BE2C (cell line): ENCODE data around the gene TNFRSF13B.
A peak's percentile ranks its signal among the peaks of the same experiment; 100 is the strongest.
"Not testable (repeated sequence)": the region's sequence is repeated elsewhere in the genome, so short reads cannot be mapped to it uniquely, and the experiment has no call there.

Experiments
- DNase-seq: peaks from one replicate; pipeline ENCODE4 v3.0.0-alpha.2; 2020
- H3K27me3 ChIP-seq: fragments of 250-450 bp; sonication (Bioruptor Pico); 2 replicates; pipeline ENCODE4 v1.5.1; 2020; ENCODE audit warnings: mild to moderate bottlenecking
- H3K36me3 ChIP-seq: fragments of 250-450 bp; sonication (Bioruptor Pico); 2 replicates; pipeline ENCODE4 v1.5.1; 2020; ENCODE audit warnings: mild to moderate bottlenecking
- H3K4me1 ChIP-seq: fragments of 250-450 bp; sonication (Bioruptor Pico); 2 replicates; pipeline ENCODE4 v1.5.1; 2020
- H3K4me3 ChIP-seq: 2 replicates; pipeline ENCODE4 v1.5.1; 2011; ENCODE audit warnings: low read depth, low read length
- H3K9me3 ChIP-seq: fragments of 250-450 bp; sonication (Bioruptor Pico); 2 replicates; pipeline ENCODE4 v1.5.1; 2020
- CTCF ChIP-seq: IDR thresholded peaks from 2 replicates; pipeline ENCODE4 v1.5.1; 2012; ENCODE audit warnings: mild to moderate bottlenecking, low read depth, low read length

Gene TNFRSF13B

GRCh38 chr17:16922386-16923096 lies 49.4 kb downstream of the TNFRSF13B start:
- DNase-seq = no peak
- Histone ChIP-seq H3K4me1 (no peaks in the 10 kb centered on the region), H3K36me3 (no peaks in the 10 kb centered on the region), H3K4me3 (no peak overlapping the region), H3K9me3 (no peaks in the 10 kb centered on the region), H3K27me3 (no peaks in the 10 kb centered on the region)
- peak; percentile 13; the same call in 1 of the 2 replicates for TF ChIP-seq CTCF

- not testable (repeated sequence) for H3K9me3 ChIP-seq, H3K4me3 ChIP-seq, H3K27me3 ChIP-seq, H3K4me1 ChIP-seq, DNase-seq, H3K36me3 ChIP-seq
Measured at GRCh38 chr17:16921451-16921850, 50.5 kb downstream of the TNFRSF13B start.

GRCh38 chr17:16920628-16921020 lies 51.3 kb downstream of the TNFRSF13B start:
- Histone ChIP-seq H3K27me3 (no peaks in the 10 kb centered on the region), H3K36me3 (no peaks in the 10 kb centered on the region), H3K9me3 (no peaks in the 10 kb centered on the region), H3K4me3 (no peak overlapping the region), H3K4me1 (no peaks in the 10 kb centered on the region)
- TF ChIP-seq CTCF = no peak
- DNase-seq = no peak

GRCh38 chr17:16919663-16920627 lies 52.0 kb downstream of the TNFRSF13B start:
- Histone ChIP-seq H3K27me3 (no peaks in the 10 kb centered on the region), H3K4me1 (no peaks in the 10 kb centered on the region), H3K36me3 (no peaks in the 10 kb centered on the region), H3K4me3 (no peak overlapping the region), H3K9me3 (no peaks in the 10 kb centered on the region)
- no peak for DNase-seq
- TF ChIP-seq CTCF = no peak

- Histone ChIP-seq H3K36me3 (no peaks in the 10 kb centered on the region), H3K4me1 (no peaks in the 10 kb centered on the region), H3K27me3 (no peaks in the 10 kb centered on the region), H3K9me3 (no peaks in the 10 kb centered on the region), H3K4me3 (no peak overlapping the region)
- no peak for DNase-seq
- TF ChIP-seq CTCF = no peak
Measured at GRCh38 chr17:16918443-16918842, 53.5 kb downstream of the TNFRSF13B start.

- TF ChIP-seq CTCF = no peak
- DNase-seq = no peak
- no peaks in the 10 kb centered on the region for H3K9me3 ChIP-seq
- H3K4me3 ChIP-seq = no peak overlapping the region
- H3K36me3 ChIP-seq = no peaks in the 10 kb centered on the region
- no peaks in the 10 kb centered on the region for H3K27me3 ChIP-seq
- no peaks in the 10 kb centered on the region for H3K4me1 ChIP-seq
Measured at GRCh38 chr17:16917671-16918394, 54.1 kb downstream of the TNFRSF13B start.
